Measurements from ENCODE around the gene IDH3A. TPM values are rescaled to one million over a fixed set of nuclear protein-coding genes. Genes with fewer than 3 reads are reported as not detected.

The IDH3A gene
- polyA plus RNA-seq, 2 of the 4 experiments (the other 2 are of a cell fraction): 85.6 to 149 TPM

- Histone ChIP-seq H3K4me1 (no peaks in the 10 kb centered on the region), H3K4me3 (no peak overlapping the region), H3K4me2 (no peak overlapping the region), H3K9me3 (no peaks in the 10 kb centered on the region), H3K27ac (no peak overlapping the region)
- WGBS (ENCODE audit: missing lambda C conversion rate): 39% methylated on average over 3 of the region's 3 CpGs
- no peak for TF ChIP-seq CBX8 (IDR thresholded peaks at IDR 0.05)
- no peak for TF ChIP-seq HOXB5 (CRISPR knock-in tag; IDR thresholded peaks at IDR 0.05)
- no peak for TF ChIP-seq NR3C1 (IDR thresholded peaks at IDR 0.05)
- no peak for TF ChIP-seq HDAC2 (IDR thresholded peaks at IDR 0.05)
- no peak for TF ChIP-seq ZSCAN20 (CRISPR knock-in tag; IDR thresholded peaks at IDR 0.05)
- TF ChIP-seq, protein P1, sequence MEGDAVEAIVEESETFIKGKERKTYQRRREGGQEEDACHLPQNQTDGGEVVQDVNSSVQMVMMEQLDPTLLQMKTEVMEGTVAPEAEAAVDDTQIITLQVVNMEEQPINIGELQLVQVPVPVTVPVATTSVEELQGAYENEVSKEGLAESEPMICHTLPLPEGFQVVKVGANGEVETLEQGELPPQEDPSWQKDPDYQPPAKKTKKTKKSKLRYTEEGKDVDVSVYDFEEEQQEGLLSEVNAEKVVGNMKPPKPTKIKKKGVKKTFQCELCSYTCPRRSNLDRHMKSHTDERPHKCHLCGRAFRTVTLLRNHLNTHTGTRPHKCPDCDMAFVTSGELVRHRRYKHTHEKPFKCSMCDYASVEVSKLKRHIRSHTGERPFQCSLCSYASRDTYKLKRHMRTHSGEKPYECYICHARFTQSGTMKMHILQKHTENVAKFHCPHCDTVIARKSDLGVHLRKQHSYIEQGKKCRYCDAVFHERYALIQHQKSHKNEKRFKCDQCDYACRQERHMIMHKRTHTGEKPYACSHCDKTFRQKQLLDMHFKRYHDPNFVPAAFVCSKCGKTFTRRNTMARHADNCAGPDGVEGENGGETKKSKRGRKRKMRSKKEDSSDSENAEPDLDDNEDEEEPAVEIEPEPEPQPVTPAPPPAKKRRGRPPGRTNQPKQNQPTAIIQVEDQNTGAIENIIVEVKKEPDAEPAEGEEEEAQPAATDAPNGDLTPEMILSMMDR (IDR thresholded peaks at IDR 0.05): no peak
- TF ChIP-seq MAFK (IDR thresholded peaks at IDR 0.05; ENCODE audit: partially characterized antibody): no peak
- POLR2A ChIA-PET: no interaction called here
- CTCF ChIA-PET: interaction anchor here (1.2 to 11.5 kb wide), 25 partner anchors 9 to 311 kb away, joined by 3 to 265 read pairs (median 16); partner anchors contain the start of genes ACSBG1, CIB2, SH2D7 and SKIC8
- FAIRE-seq (no peak), DNase-seq (ENCODE audit: low read depth in 1 of 2, low spot score in 1 of 2) (no peak), ATAC-seq (no peak)
Measured at GRCh38 chr15:78111788-78112187, 37.4 kb upstream of the IDH3A start.

- Histone ChIP-seq H3K4me1 (no peaks in the 10 kb centered on the region), H3K4me2 (no peak overlapping the region), H3K9me3 (no peaks in the 10 kb centered on the region), H3K4me3 (no peak overlapping the region), H3K27ac (no peak overlapping the region)
- FAIRE-seq: no peak
- no peak for ATAC-seq
- WGBS (ENCODE audit: missing lambda C conversion rate): 45% methylated on average over 3 of the region's 3 CpGs
- TF ChIP-seq HOXB5 (CRISPR knock-in tag; IDR thresholded peaks at IDR 0.05) (no peak), RNF2 (IDR thresholded peaks at IDR 0.05; ENCODE audit: borderline replicate concordance, low read depth) (no peak), CBX2 (IDR thresholded peaks at IDR 0.05; ENCODE audit: borderline replicate concordance, low read depth) (no peak), POLR2A (IDR thresholded peaks at IDR 0.05; ENCODE audit: low read length) (no peak), HEYL (CRISPR knock-in tag; IDR thresholded peaks at IDR 0.05) (no peak), KDM1A (IDR thresholded peaks at IDR 0.05; ENCODE audit: low read depth) (no peak), TP53 (CRISPR knock-in tag; IDR thresholded peaks at IDR 0.05) (no peak), ZC3H11A (IDR thresholded peaks at IDR 0.05) (no peak), PBX3 (IDR thresholded peaks at IDR 0.05) (no peak), SREBF2 (IDR thresholded peaks at IDR 0.05) (no peak), CBX8 (IDR thresholded peaks at IDR 0.05) (no peak), JUN (IDR thresholded peaks at IDR 0.05) (no peak), RARB (CRISPR knock-in tag; IDR thresholded peaks at IDR 0.05) (no peak), HOXA7 (CRISPR knock-in tag; IDR thresholded peaks at IDR 0.05) (no peak), EHMT2 (IDR thresholded peaks at IDR 0.05; ENCODE audit: low read depth) (no peak), CHD2 (IDR thresholded peaks at IDR 0.05; ENCODE audit: low read length, partially characterized antibody) (no peak), HOXB13 (CRISPR knock-in tag; IDR thresholded peaks at IDR 0.05; ENCODE audit: low read depth) (no peak)
- TF ChIP-seq, protein P2, sequence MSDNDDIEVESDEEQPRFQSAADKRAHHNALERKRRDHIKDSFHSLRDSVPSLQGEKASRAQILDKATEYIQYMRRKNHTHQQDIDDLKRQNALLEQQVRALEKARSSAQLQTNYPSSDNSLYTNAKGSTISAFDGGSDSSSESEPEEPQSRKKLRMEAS (IDR thresholded peaks at IDR 0.05): no peak
- TF ChIP-seq, protein P3, sequence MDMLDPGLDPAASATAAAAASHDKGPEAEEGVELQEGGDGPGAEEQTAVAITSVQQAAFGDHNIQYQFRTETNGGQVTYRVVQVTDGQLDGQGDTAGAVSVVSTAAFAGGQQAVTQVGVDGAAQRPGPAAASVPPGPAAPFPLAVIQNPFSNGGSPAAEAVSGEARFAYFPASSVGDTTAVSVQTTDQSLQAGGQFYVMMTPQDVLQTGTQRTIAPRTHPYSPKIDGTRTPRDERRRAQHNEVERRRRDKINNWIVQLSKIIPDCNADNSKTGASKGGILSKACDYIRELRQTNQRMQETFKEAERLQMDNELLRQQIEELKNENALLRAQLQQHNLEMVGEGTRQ (IDR thresholded peaks at IDR 0.05): no peak
- POLR2A ChIA-PET: interaction anchor here (0.6 to 1.0 kb wide), 2 partner anchors 19 to 47 kb away, joined by 3 to 4 read pairs; partner anchors contain the start of gene CIB2
- DNase-seq (ENCODE audit: low read depth in 1 of 2, low spot score in 1 of 2): no peak
- CTCF ChIA-PET: interaction anchor here (0.6 to 11.5 kb wide), 62 partner anchors 9 to 592 kb away, joined by 3 to 265 read pairs (median 5); partner anchors contain the start of genes ACSBG1, CIB2, IDH3A and SH2D7
Measured at GRCh38 chr15:78112551-78112950, 36.6 kb upstream of the IDH3A start.
